Endothelial cell of umbilical vein (primary cell): ENCODE results near the gene KDR. TPM values are rescaled to one million over a fixed set of nuclear protein-coding genes. Genes with fewer than 3 reads are reported as not detected.

ENCODE experiments used
- BruUV-seq: library from RNA; stranded (reverse); fragments of 400-500 nt; replicated peaks from 2 replicates; lab custom pipeline; 2021; lab: Mats Ljungman, UMichigan
- CTCF ChIA-PET: fragments of 300-600, 350-600 bp; sonication (Branson Sonifier 250); formaldehyde crosslinking; loops from one replicate; lab custom pipeline; 2021; ENCODE audit warnings: antibody characterized with exemption, inconsistent platforms; lab: Charles Lee
- POLR2A ChIA-PET: fragments of 300-600, 350-600 bp; sonication (Branson Sonifier 250); formaldehyde crosslinking; loops from one replicate; lab custom pipeline; 2021; ENCODE audit warnings: antibody characterized with exemption, inconsistent platforms; lab: Charles Lee
- DNase-seq: peaks from one replicate; pipeline ENCODE4 v3.0.0-alpha.2; 2011; ENCODE audit warnings: low read depth, low spot score
- FAIRE-seq: peaks from 2 replicates; lab custom pipeline; 2011; peaks lifted over from hg19 to GRCh38; lab: Jason Lieb, UNC
- H2AFZ ChIP-seq: 2 replicates; pipeline ENCODE4 v1.6.0; 2012; ENCODE audit warnings: low read depth, low read length, control low read depth, inconsistent platforms
- H3K27ac ChIP-seq: 2 replicates; pipeline ENCODE4 v1.5.1; 2011; ENCODE audit warnings: low read depth, mild to moderate bottlenecking, control low read depth, low read length, moderate library complexity; ENCODE audit not compliant: insufficient read depth
- H3K27me3 ChIP-seq, 2 experiments: 2 replicates each; pipeline versions ENCODE4 v1.6.0 to v1.6.1; 2011; ENCODE audit warnings: low read length in 2 of 2, mixed read lengths in 1 of 2; ENCODE audit not compliant: control insufficient read depth in 2 of 2, insufficient read depth in 2 of 2
- H3K36me3 ChIP-seq, 2 experiments: 2 replicates in 1 of 2; 3 replicates in 1 of 2; pipeline ENCODE4 v1.5.1; 2011; ENCODE audit warnings: low read length in 2 of 2, mild to moderate bottlenecking in 1 of 2, moderate library complexity in 1 of 2; ENCODE audit not compliant: control insufficient read depth in 2 of 2, insufficient read depth in 2 of 2; ENCODE audit errors: extremely low read depth in 1 of 2
- H3K4me1 ChIP-seq: 3 replicates; pipeline ENCODE4 v1.5.1; 2011; ENCODE audit warnings: mild to moderate bottlenecking, low read length; ENCODE audit not compliant: control insufficient read depth, insufficient read depth; ENCODE audit errors: extremely low read depth
- H3K4me2 ChIP-seq: 2 replicates; pipeline ENCODE4 v1.6.1; 2011; ENCODE audit warnings: low read length, control low read depth, mixed read lengths; ENCODE audit not compliant: insufficient read depth
- H3K4me3 ChIP-seq, 3 experiments: fragments of 200-600 bp in 1 of 3; sonication (generic), shearing (Covaris generic) in 1 of 3; replicated peaks in 1 of 3; 2 replicates each; pipeline ENCODE4 v1.5.1; 2011 to 2016; ENCODE audit warnings: control low read depth in 3 of 3, low read length in 3 of 3, mild to moderate bottlenecking in 2 of 3, inconsistent platforms in 1 of 3, low read depth in 1 of 3, moderate library complexity in 1 of 3; ENCODE audit not compliant: insufficient read depth in 1 of 3
- H3K79me2 ChIP-seq: 2 replicates; pipeline ENCODE4 v1.6.0; 2012; ENCODE audit warnings: low read length, inconsistent platforms; ENCODE audit not compliant: control insufficient read depth, insufficient read depth
- H3K9ac ChIP-seq: replicated peaks from 2 replicates; pipeline ENCODE3; 2011; ENCODE audit warnings: low read length, control low read depth; ENCODE audit not compliant: insufficient read depth; ENCODE audit errors: extremely low read depth
- H3K9me1 ChIP-seq: replicated peaks from 3 replicates; pipeline ENCODE4 v1.6.0; 2011; ENCODE audit warnings: mild to moderate bottlenecking, low read length; ENCODE audit not compliant: control insufficient read depth, insufficient read depth; ENCODE audit errors: extremely low read depth
- H3K9me3 ChIP-seq: replicated peaks from 2 replicates; pipeline ENCODE4 v1.5.1; 2012; ENCODE audit warnings: low read length, inconsistent platforms; ENCODE audit not compliant: control insufficient read depth, insufficient read depth
- H4K20me1 ChIP-seq: replicated peaks from 2 replicates; pipeline ENCODE3; 2011; ENCODE audit warnings: mild to moderate bottlenecking, low read length; ENCODE audit not compliant: control insufficient read depth, insufficient read depth; ENCODE audit errors: extremely low read depth
- CTCF ChIP-seq, 2 donors: IDR thresholded peaks; 1 replicate in 1 of 2; 2 replicates in 1 of 2; pipeline ENCODE4 v1.5.1; 2011; ENCODE audit warnings: low read length in 2 of 2, mild to moderate bottlenecking in 2 of 2, moderate library complexity in 2 of 2, control low read depth in 1 of 2, inconsistent platforms in 1 of 2, low read depth in 1 of 2; ENCODE audit not compliant: insufficient read depth in 1 of 2; ENCODE audit errors: extremely low read depth in 1 of 2
- EZH2 ChIP-seq: IDR thresholded peaks from 2 replicates; pipeline ENCODE4 v1.6.1; 2012; ENCODE audit warnings: borderline replicate concordance, low read depth, mild to moderate bottlenecking, moderate library complexity, low read length, inconsistent platforms; ENCODE audit not compliant: severe bottlenecking
- FOS ChIP-seq: IDR thresholded peaks from 2 replicates; pipeline ENCODE4 v1.6.1; 2011; ENCODE audit warnings: mild to moderate bottlenecking, low read length, moderate library complexity, borderline replicate concordance; ENCODE audit not compliant: insufficient read depth
- GATA2 ChIP-seq: IDR thresholded peaks from 2 replicates; pipeline ENCODE4 v1.7.0; 2011; ENCODE audit warnings: low read depth, mild to moderate bottlenecking, moderate library complexity, mixed read lengths, low read length; ENCODE audit not compliant: insufficient read length, insufficient read depth
- JUN ChIP-seq: IDR thresholded peaks from 2 replicates; pipeline ENCODE4 v1.6.1; 2011; ENCODE audit warnings: borderline replicate concordance, low read depth; ENCODE audit not compliant: insufficient read length, insufficient read depth
- MAX ChIP-seq: IDR thresholded peaks from 2 replicates; pipeline ENCODE4 v1.6.1; 2011; ENCODE audit not compliant: insufficient read depth, insufficient read length
- MYC ChIP-seq: IDR thresholded peaks from one replicate; pipeline ENCODE4 v1.6.1; 2011; ENCODE audit warnings: mild to moderate bottlenecking, low read depth, low read length
- POLR2A ChIP-seq: IDR thresholded peaks from 2 replicates; pipeline ENCODE4 v1.6.1; 2012; ENCODE audit warnings: low read depth, mild to moderate bottlenecking, control low read depth, low read length
- POLR2AphosphoS5 ChIP-seq: IDR thresholded peaks from 2 replicates; pipeline ENCODE4 v1.6.1; 2012; ENCODE audit warnings: low read depth, mild to moderate bottlenecking, control low read depth, low read length, moderate library complexity; ENCODE audit not compliant: insufficient read depth
- dilution Hi-C: fragments of 300-500 bp; cut with MboI; formaldehyde crosslinking; loops from one replicate; pipeline ENCODE4 v1.15.0; 2019; ENCODE audit warnings: low sequenced_read_pairs; ENCODE audit not compliant: extremely low pct_ligation_motif_present
- intact Hi-C: fragments of 100-400 bp; cut with micrococcal nuclease; formaldehyde crosslinking; loops from one replicate; pipeline ENCODE4 v1.10.0; 2022
- polyA plus RNA-seq, 4 experiments: library from polyadenylated mRNA; depleted of rRNA in 3 of 4; stranded (reverse) in 3 of 4; unstranded in 1 of 4; fragments of >200 nt; gene quantifications; 2 replicates each; pipeline versions ENCODE4 v1.2.1 to v1.2.3, GENCODE V29; 2011 to 2012; ENCODE audit warnings: missing spikeins in 1 of 4
- total RNA-seq: library from RNA; stranded (reverse); gene quantifications from 2 replicates; pipeline ENCODE4 v1.2.3, GENCODE V29; 2021

The KDR gene
- total and polyA plus RNA-seq, 2 donors (not counting 3 experiments of a cell fraction or from before 2014, with no cell fraction given), result 80.5 to 145 TPM

GRCh38 chr4:55035892-55036291, 89.5 kb downstream of the KDR start:
- dilution Hi-C loops, result no loop called here

GRCh38 chr4:55033296-55033695, 92.1 kb downstream of the KDR start:
- peaks cover 0 to 2% of the 10 kb centered on the region in 2 experiments for H3K27me3 ChIP-seq
- H3K9me3 ChIP-seq, result no peaks in the 10 kb centered on the region
- intact Hi-C loops, result no loop called here
- TF ChIP-seq GATA2, result no peak
- no peak for TF ChIP-seq POLR2AphosphoS5
- no peak for TF ChIP-seq CTCF (IDR thresholded peaks at IDR 0.05; ENCODE audit: extremely low read depth in 1 of 2, insufficient read depth in 1 of 2, low read depth in 1 of 2, low read length in 2 of 2)
- no peak for TF ChIP-seq MAX
- TF ChIP-seq JUN, result no peak
- TF ChIP-seq EZH2, result no peak
- no peak for TF ChIP-seq FOS
- TF ChIP-seq POLR2A, result no peak
- TF ChIP-seq MYC, result no peak
- BruUV-seq, result no TSS peak
- no peaks in the 10 kb centered on the region for H3K79me2 ChIP-seq
- no peaks in the 10 kb centered on the region for H4K20me1 ChIP-seq
- no peak overlapping the region for H2AFZ ChIP-seq
- FAIRE-seq (no peak), DNase-seq (no peak)
- H3K4me3 ChIP-seq, result no peak overlapping the region
- H3K4me2 ChIP-seq, result no peak overlapping the region
- dilution Hi-C loops, result no loop called here
- no peak overlapping the region for H3K9ac ChIP-seq
- no peaks in the 10 kb centered on the region for H3K36me3 ChIP-seq
- H3K9me1 ChIP-seq, result no peaks in the 10 kb centered on the region
- H3K4me1 ChIP-seq, result no peaks in the 10 kb centered on the region
- ChIA-PET CTCF (no interaction called here), POLR2A (interaction anchor here (0.6 kb wide), 1 partner anchor 25 kb away, joined by 3 read pairs; no protein-coding TSS in a partner anchor)
- H3K27ac ChIP-seq, result no peak overlapping the region

More at GRCh38 chr4:55035892-55036291, 89.5 kb downstream of the KDR start:
- FAIRE-seq (no peak), DNase-seq (no peak)
- H3K36me3 ChIP-seq, result no peaks in the 10 kb centered on the region
- no peak overlapping the region for H3K4me2 ChIP-seq
- no peak overlapping the region for H3K9ac ChIP-seq
- no peak overlapping the region for H3K27ac ChIP-seq
- peaks cover 0 to 2% of the 10 kb centered on the region in 2 experiments for H3K27me3 ChIP-seq
- no peak overlapping the region for H3K4me3 ChIP-seq
- H2AFZ ChIP-seq, result no peak overlapping the region
- no peaks in the 10 kb centered on the region for H3K79me2 ChIP-seq
- H3K4me1 ChIP-seq, result no peaks in the 10 kb centered on the region
- BruUV-seq, result no TSS peak
- no peaks in the 10 kb centered on the region for H3K9me3 ChIP-seq
- H4K20me1 ChIP-seq, result no peaks in the 10 kb centered on the region
- H3K9me1 ChIP-seq, result no peaks in the 10 kb centered on the region
- POLR2A ChIA-PET, result no interaction called here
- intact Hi-C loops, result no loop called here
- TF ChIP-seq MAX (no peak), POLR2A (no peak)
- CTCF ChIA-PET, result no interaction called here
